Measurements from ENCODE around the gene TSPAN5. TPM values are rescaled to one million over a fixed set of nuclear protein-coding genes. Genes with fewer than 3 reads are reported as not detected.

The TSPAN5 gene
- total RNA-seq, 1 donor from 2014 or later = 61.4 TPM

DNA sequence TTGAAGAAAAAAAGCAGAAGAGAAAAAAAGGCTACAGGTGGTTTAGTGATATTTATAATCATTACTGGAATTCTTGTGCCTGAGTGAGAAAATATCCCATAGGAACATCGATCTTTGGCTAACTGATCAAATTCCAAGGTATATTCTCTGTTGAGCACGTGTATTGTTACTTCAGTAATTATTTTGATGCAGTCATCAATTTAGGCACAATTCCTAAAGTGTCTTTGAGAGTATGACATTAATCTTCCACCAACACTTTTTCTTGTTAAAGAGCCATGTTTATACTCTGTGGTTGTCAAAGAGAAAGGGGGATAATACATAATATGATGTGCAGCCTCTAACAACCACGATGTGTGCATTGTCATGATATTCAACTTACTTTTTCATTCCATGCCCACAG lies 151.1 kb downstream of the TSPAN5 start:
- TF ChIP-seq, protein P1, sequence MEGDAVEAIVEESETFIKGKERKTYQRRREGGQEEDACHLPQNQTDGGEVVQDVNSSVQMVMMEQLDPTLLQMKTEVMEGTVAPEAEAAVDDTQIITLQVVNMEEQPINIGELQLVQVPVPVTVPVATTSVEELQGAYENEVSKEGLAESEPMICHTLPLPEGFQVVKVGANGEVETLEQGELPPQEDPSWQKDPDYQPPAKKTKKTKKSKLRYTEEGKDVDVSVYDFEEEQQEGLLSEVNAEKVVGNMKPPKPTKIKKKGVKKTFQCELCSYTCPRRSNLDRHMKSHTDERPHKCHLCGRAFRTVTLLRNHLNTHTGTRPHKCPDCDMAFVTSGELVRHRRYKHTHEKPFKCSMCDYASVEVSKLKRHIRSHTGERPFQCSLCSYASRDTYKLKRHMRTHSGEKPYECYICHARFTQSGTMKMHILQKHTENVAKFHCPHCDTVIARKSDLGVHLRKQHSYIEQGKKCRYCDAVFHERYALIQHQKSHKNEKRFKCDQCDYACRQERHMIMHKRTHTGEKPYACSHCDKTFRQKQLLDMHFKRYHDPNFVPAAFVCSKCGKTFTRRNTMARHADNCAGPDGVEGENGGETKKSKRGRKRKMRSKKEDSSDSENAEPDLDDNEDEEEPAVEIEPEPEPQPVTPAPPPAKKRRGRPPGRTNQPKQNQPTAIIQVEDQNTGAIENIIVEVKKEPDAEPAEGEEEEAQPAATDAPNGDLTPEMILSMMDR (IDR thresholded peaks at IDR 0.05; ENCODE audit: insufficient read depth, low read depth, low read length) = no peak
- no peak for TF ChIP-seq EZH2 (IDR thresholded peaks at IDR 0.05; ENCODE audit: insufficient read depth, low read length)

GRCh38 chr4:98506462-98507132 lies 151.8 kb downstream of the TSPAN5 start:
- Histone ChIP-seq H4K20me1 (ENCODE audit: insufficient read depth, low read length) (no peaks in the 10 kb centered on the region), H3K79me2 (ENCODE audit: insufficient read depth, low read length) (peaks cover 75% of the 10 kb centered on the region), H3K36me3 (ENCODE audit: insufficient read depth, low read length) (peaks cover 16% of the 10 kb centered on the region), H3K9me3 (ENCODE audit: insufficient read depth, low read depth, low read length) (no peaks in the 10 kb centered on the region), H3K27me3 (ENCODE audit: insufficient read depth, low read length) (no peaks in the 10 kb centered on the region), H3K27ac (ENCODE audit: low read depth, low read length) (no peak overlapping the region), H3K9ac (ENCODE audit: low read length) (no peak overlapping the region), H3K4me3 (ENCODE audit: insufficient read depth, low read depth, low read length) (no peak overlapping the region), H3K4me1 (ENCODE audit: insufficient read depth, low read length) (peaks cover 34% of the 10 kb centered on the region), H3K4me2 (ENCODE audit: low read length) (no peak overlapping the region), H2AFZ (ENCODE audit: low read depth, low read length) (no peak overlapping the region)
- H3K27me3 Mint-ChIP-seq (ENCODE audit: low read depth, unreplicated experiment) = no peaks in the 10 kb centered on the region
- peak overlapping the region; percentile 29 for H3K27ac Mint-ChIP-seq (ENCODE audit: unreplicated experiment)
- peaks cover 55% of the 10 kb centered on the region for H3K4me1 Mint-ChIP-seq (ENCODE audit: low read depth, unreplicated experiment)
- H3K4me3 Mint-ChIP-seq (ENCODE audit: unreplicated experiment) = no peak overlapping the region
- no peaks in the 10 kb centered on the region for H3K9me3 Mint-ChIP-seq (ENCODE audit: unreplicated experiment)
- FAIRE-seq (no peak), DNase-seq (ENCODE audit: low read depth) (no peak)
- peaks cover 20% of the 10 kb centered on the region for H3K36me3 Mint-ChIP-seq (ENCODE audit: low read depth, unreplicated experiment)
- no peak for TF ChIP-seq EZH2 (IDR thresholded peaks at IDR 0.05; ENCODE audit: insufficient read depth, low read length)
- TF ChIP-seq, protein P1 (IDR thresholded peaks at IDR 0.05; ENCODE audit: insufficient read depth, low read depth, low read length) = peak; percentile 14

More for the DNA sequence above, 151.1 kb downstream of the TSPAN5 start:
- H3K9ac ChIP-seq (ENCODE audit: low read length) = no peak overlapping the region
- Mint-ChIP-seq H3K27ac (ENCODE audit: unreplicated experiment) (peak overlapping the region; percentile 15), H3K9me3 (ENCODE audit: unreplicated experiment) (no peaks in the 10 kb centered on the region), H3K4me3 (ENCODE audit: unreplicated experiment) (no peak overlapping the region), H3K4me1 (ENCODE audit: low read depth, unreplicated experiment) (peaks cover 55% of the 10 kb centered on the region), H3K36me3 (ENCODE audit: low read depth, unreplicated experiment) (peaks cover 13% of the 10 kb centered on the region), H3K27me3 (ENCODE audit: low read depth, unreplicated experiment) (no peaks in the 10 kb centered on the region)
- H2AFZ ChIP-seq (ENCODE audit: low read depth, low read length) = no peak overlapping the region
- no peaks in the 10 kb centered on the region for H3K27me3 ChIP-seq (ENCODE audit: insufficient read depth, low read length)
- H3K36me3 ChIP-seq (ENCODE audit: insufficient read depth, low read length) = peaks cover 16% of the 10 kb centered on the region
- no peaks in the 10 kb centered on the region for H4K20me1 ChIP-seq (ENCODE audit: insufficient read depth, low read length)
- FAIRE-seq = no peak
- no peak for DNase-seq (ENCODE audit: low read depth)
- H3K4me3 ChIP-seq (ENCODE audit: insufficient read depth, low read depth, low read length) = no peak overlapping the region
- H3K9me3 ChIP-seq (ENCODE audit: insufficient read depth, low read depth, low read length) = no peaks in the 10 kb centered on the region
- H3K27ac ChIP-seq (ENCODE audit: low read depth, low read length) = no peak overlapping the region
- H3K4me1 ChIP-seq (ENCODE audit: insufficient read depth, low read length) = peaks cover 34% of the 10 kb centered on the region
- peaks cover 78% of the 10 kb centered on the region for H3K79me2 ChIP-seq (ENCODE audit: insufficient read depth, low read length)
- no peak overlapping the region for H3K4me2 ChIP-seq (ENCODE audit: low read length)

DNA sequence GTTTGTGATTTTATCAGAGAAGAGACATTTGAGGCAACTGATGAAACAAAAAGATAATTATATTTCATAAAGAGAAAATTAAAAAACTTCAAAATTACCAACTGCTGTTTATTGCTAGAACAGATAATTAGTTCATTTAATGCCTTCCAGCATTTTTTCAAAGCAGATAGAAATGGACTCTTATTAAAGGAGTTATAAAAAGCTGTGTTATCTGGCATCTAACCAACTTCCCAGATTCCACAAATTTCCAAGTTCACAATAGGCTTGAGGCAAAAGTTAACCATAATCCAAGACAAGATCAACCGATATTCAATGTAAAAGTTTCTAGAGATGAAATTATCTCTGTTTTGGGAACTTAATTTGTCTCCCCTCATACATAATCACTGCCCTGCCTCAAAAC lies 152.4 kb downstream of the TSPAN5 start:
- peaks cover 75% of the 10 kb centered on the region for H3K79me2 ChIP-seq (ENCODE audit: insufficient read depth, low read length)
- Mint-ChIP-seq H3K4me1 (ENCODE audit: low read depth, unreplicated experiment) (peaks cover 54% of the 10 kb centered on the region), H3K9me3 (ENCODE audit: unreplicated experiment) (peaks cover 3% of the 10 kb centered on the region), H3K27me3 (ENCODE audit: low read depth, unreplicated experiment) (no peaks in the 10 kb centered on the region), H3K4me3 (ENCODE audit: unreplicated experiment) (no peak overlapping the region), H3K36me3 (ENCODE audit: low read depth, unreplicated experiment) (peaks cover 23% of the 10 kb centered on the region), H3K27ac (ENCODE audit: unreplicated experiment) (no peak overlapping the region)
- H2AFZ ChIP-seq (ENCODE audit: low read depth, low read length) = no peak overlapping the region
- no peak overlapping the region for H3K9ac ChIP-seq (ENCODE audit: low read length)
- H3K4me1 ChIP-seq (ENCODE audit: insufficient read depth, low read length) = peaks cover 29% of the 10 kb centered on the region
- no peak for TF ChIP-seq EZH2 (IDR thresholded peaks at IDR 0.05; ENCODE audit: insufficient read depth, low read length)
- TF ChIP-seq, protein P1 (IDR thresholded peaks at IDR 0.05; ENCODE audit: insufficient read depth, low read depth, low read length) = no peak
- H4K20me1 ChIP-seq (ENCODE audit: insufficient read depth, low read length) = no peaks in the 10 kb centered on the region
- DNase-seq (ENCODE audit: low read depth) (no peak), FAIRE-seq (no peak)
- no peak overlapping the region for H3K27ac ChIP-seq (ENCODE audit: low read depth, low read length)
- H3K36me3 ChIP-seq (ENCODE audit: insufficient read depth, low read length) = peaks cover 16% of the 10 kb centered on the region
- no peaks in the 10 kb centered on the region for H3K9me3 ChIP-seq (ENCODE audit: insufficient read depth, low read depth, low read length)
- H3K4me2 ChIP-seq (ENCODE audit: low read length) = no peak overlapping the region
- no peak overlapping the region for H3K4me3 ChIP-seq (ENCODE audit: insufficient read depth, low read depth, low read length)
- H3K27me3 ChIP-seq (ENCODE audit: insufficient read depth, low read length) = no peaks in the 10 kb centered on the region
